BJ (cell line): ENCODE data around the gene TMEM79. TPM values are rescaled to one million over a fixed set of nuclear protein-coding genes. Genes with fewer than 3 reads are reported as not detected.

Experiments used
- CTCF ChIA-PET: fragments of 350-600 bp; formaldehyde crosslinking; extraction: SDS; loops from one replicate; lab custom pipeline; 2021; ENCODE audit warnings: antibody characterized with exemption, inconsistent platforms; lab: Yijun Ruan, JAX
- POLR2A ChIA-PET: fragments of 300-600 bp; sonication (Branson Sonifier 250); formaldehyde crosslinking; extraction: SDS; loops from one replicate; lab custom pipeline; 2021; ENCODE audit warnings: antibody characterized with exemption; lab: Charles Lee
- DNase-seq: peaks from one replicate; pipeline ENCODE4 v3.0.0-alpha.2; 2011; ENCODE audit warnings: low read depth
- H3K27me3 ChIP-seq: 2 replicates; pipeline ENCODE4 v1.6.0; 2011; ENCODE audit warnings: low read length; ENCODE audit not compliant: control insufficient read depth, insufficient read depth
- H3K36me3 ChIP-seq: 2 replicates; pipeline ENCODE4 v1.5.1; 2011; ENCODE audit warnings: low read length; ENCODE audit not compliant: control insufficient read depth, insufficient read depth
- H3K4me3 ChIP-seq: 2 replicates; pipeline ENCODE4 v1.5.1; 2011; ENCODE audit warnings: low read depth, mild to moderate bottlenecking, control low read depth, low read length
- polyA plus RNA-seq: library from polyadenylated mRNA; depleted of rRNA; stranded (reverse); fragments of >200 nt; gene quantifications from 2 replicates; pipeline ENCODE4 v1.2.3, GENCODE V29; 2011
- TF ChIP-seq, protein P1 (sequence below): IDR thresholded peaks from 2 replicates; pipeline ENCODE4 v1.5.1; 2011; ENCODE audit warnings: low read depth, mild to moderate bottlenecking, control low read depth, inconsistent platforms, low read length, moderate library complexity; ENCODE audit not compliant: insufficient read depth

The TMEM79 gene
- polyA plus RNA-seq, 1 experiment = 3.3 TPM

DNA sequence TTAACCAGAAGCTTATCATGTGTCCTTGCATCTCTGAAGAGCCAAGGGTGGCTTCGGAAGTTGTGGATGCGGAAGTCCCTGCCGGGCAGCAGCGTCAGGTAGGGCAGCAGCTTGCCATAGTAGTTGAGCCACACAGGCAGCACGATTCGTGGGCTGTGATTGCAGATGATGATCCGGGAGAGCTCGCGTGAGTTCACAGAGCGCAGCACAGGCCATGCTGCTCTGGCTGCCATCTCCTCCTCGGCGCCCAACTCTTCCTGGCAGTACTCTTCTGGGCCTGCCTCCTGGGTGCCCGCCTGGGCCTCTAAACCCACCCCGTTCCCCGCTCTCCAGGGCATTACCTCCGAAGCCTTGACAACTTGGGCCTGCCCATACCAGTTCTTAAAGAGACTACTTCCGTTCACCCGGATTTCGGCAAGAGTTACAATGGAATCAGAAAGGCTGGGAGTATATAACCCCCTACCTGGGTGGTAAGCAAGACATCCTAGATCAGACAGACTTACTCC lies 14.8 kb downstream of the TMEM79 start, which contains the start of gene VHLL:
TSS of gene VHLL (minus strand) at position 456 of the 506 bp plus-strand sequence. CDS start at position 338, 118 bp downstream.
- H3K36me3 ChIP-seq = 0 out of 2 replicates have a peak, but pooled peaks cover under 1% of the 10 kb centered on the region
- ChIA-PET CTCF (interaction anchor here (0.5 to 1.0 kb wide), 3 partner anchors 20 to 86 kb away, joined by 3 to 4 read pairs (median 3); no protein-coding TSS in a partner anchor), POLR2A (no interaction called here)
- no peaks in the 10 kb centered on the region for H3K27me3 ChIP-seq
- H3K4me3 ChIP-seq = no peak within 1 kb of the TSS
- DNase-seq = no peak
- TF ChIP-seq, protein P1, sequence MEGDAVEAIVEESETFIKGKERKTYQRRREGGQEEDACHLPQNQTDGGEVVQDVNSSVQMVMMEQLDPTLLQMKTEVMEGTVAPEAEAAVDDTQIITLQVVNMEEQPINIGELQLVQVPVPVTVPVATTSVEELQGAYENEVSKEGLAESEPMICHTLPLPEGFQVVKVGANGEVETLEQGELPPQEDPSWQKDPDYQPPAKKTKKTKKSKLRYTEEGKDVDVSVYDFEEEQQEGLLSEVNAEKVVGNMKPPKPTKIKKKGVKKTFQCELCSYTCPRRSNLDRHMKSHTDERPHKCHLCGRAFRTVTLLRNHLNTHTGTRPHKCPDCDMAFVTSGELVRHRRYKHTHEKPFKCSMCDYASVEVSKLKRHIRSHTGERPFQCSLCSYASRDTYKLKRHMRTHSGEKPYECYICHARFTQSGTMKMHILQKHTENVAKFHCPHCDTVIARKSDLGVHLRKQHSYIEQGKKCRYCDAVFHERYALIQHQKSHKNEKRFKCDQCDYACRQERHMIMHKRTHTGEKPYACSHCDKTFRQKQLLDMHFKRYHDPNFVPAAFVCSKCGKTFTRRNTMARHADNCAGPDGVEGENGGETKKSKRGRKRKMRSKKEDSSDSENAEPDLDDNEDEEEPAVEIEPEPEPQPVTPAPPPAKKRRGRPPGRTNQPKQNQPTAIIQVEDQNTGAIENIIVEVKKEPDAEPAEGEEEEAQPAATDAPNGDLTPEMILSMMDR = no peak

DNA sequence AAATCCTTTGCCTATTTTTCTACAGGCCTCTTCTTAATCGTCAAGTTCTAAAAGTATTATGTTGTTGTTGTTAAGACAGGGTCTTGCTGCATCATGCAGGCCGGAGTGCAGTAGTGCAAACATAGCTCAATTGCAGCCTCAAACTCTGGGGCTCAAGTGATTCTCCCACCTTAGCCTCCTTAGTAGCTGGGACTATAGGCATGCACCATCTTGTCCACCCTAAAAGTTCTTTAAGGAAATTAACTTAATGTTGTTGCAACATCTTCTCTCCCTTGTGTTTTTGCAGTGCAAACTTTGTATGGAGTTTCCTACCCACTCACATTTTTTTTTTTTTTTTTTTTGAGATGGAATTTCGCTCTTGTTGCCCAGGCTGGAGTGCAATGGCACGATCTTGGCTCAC lies 19.1 kb downstream of the TMEM79 start:
- TF ChIP-seq, protein P1 = no peak
- H3K4me3 ChIP-seq = no peak overlapping the region
- no peaks in the 10 kb centered on the region for H3K36me3 ChIP-seq
- ChIA-PET POLR2A (no interaction called here), CTCF (interaction anchor here (0.9 to 2.9 kb wide), 3 partner anchors 9 to 30 kb away, joined by 3 to 8 read pairs (median 3); no protein-coding TSS in a partner anchor)
- no peak for DNase-seq
- no peaks in the 10 kb centered on the region for H3K27me3 ChIP-seq

DNA sequence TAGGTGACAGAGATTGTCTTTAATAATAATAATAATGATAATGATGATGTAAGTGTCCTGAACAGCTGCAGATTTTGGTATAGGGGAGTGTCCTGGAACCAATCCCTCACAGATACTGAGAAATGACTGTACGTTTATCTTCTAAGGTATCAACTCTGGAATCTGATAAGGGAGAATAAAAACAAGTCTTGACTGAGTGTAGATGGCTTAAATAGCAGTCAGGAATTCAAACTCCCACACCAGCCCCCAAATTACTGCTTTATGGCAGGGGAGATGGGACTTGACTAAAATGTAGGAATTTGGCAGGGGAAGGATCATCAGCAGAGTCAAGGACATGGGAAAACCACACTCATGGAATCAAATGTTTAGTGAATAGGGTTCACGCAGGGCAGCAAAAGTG lies 21.1 kb downstream of the TMEM79 start:
- no peak for DNase-seq
- H3K4me3 ChIP-seq = no peak overlapping the region
- TF ChIP-seq, protein P1 = no peak
- no peaks in the 10 kb centered on the region for H3K27me3 ChIP-seq
- ChIA-PET POLR2A (no interaction called here), CTCF (interaction anchor here (0.7 to 2.9 kb wide), 2 partner anchors 14 to 40 kb away, joined by 3 to 8 read pairs; no protein-coding TSS in a partner anchor)
- peaks cover 3% of the 10 kb centered on the region for H3K36me3 ChIP-seq

DNA sequence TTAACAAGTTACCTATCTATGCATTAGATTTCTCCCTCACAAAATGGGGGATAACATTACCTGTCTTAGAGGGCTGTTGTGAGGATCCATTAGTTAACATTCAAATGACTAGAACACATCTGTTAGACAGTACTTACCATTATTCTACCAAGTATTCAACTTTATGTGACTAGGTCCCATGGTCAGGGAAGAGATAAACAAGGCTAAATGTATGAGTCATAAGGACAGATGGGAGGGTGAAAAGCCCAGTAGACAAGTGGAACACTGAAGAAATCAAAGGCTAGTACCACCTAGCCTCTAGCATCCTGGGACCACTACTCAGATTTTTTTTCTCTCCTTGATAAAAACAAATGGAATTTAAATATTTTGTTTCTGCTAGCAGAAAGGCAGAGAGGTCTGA lies 24.0 kb downstream of the TMEM79 start:
- ChIA-PET POLR2A (no interaction called here), CTCF (interaction anchor here (1.2 to 4.7 kb wide), 2 partner anchors 9 to 11 kb away, joined by 3 to 25 read pairs; no protein-coding TSS in a partner anchor)
- H3K4me3 ChIP-seq = no peak overlapping the region
- no peaks in the 10 kb centered on the region for H3K27me3 ChIP-seq
- DNase-seq = no peak
- H3K36me3 ChIP-seq = peaks cover 11% of the 10 kb centered on the region
- TF ChIP-seq, protein P1 = no peak

DNA sequence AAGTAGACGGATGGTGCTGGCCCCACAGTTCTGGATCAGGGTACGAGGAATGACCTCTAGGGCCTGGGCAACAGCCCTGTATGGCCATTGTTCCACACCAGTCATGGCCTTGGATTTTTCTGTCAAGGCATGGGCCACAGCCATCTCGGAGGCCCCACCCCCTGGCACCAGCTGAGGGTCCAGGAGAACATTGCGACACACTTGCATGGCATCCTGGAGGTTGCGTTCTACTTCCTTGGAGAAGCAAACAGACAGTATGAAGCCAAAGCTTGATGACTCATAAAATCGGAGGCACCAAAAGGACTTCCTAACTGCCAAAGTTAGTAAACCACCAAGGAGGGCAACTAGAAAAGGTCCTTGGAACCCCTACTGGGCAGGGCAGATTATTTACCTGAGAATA lies 26.8 kb downstream of the TMEM79 start:
- H3K36me3 ChIP-seq = peaks cover 11% of the 10 kb centered on the region
- no peak for DNase-seq
- ChIA-PET CTCF (interaction anchor here (1.5 to 4.7 kb wide), 2 partner anchors 8 to 11 kb away, joined by 4 to 25 read pairs; no protein-coding TSS in a partner anchor), POLR2A (no interaction called here)
- no peaks in the 10 kb centered on the region for H3K27me3 ChIP-seq
- TF ChIP-seq, protein P1 = no peak
- H3K4me3 ChIP-seq = no peak overlapping the region
